Measurements from ENCODE around the gene THADA. TPM values are rescaled to one million over a fixed set of nuclear protein-coding genes. Genes with fewer than 3 reads are reported as not detected.

The THADA gene
- total RNA-seq, 2 donors from 2014 or later, result 23.7 to 69.5 TPM

GRCh38 chr2:43521568-43521967, 74.3 kb downstream of the THADA start:
- Mint-ChIP-seq H3K9me3 (no peaks in the 10 kb centered on the region), H3K4me1 (ENCODE audit: low read depth in 2 of 2) (peaks cover 11 to 16% of the 10 kb centered on the region in 2 donors), H3K27me3 (no peaks in the 10 kb centered on the region), H3K4me3 (no peak overlapping the region), H3K27ac (no peak overlapping the region), H3K36me3 (peaks cover 18% of the 10 kb centered on the region)
- ATAC-seq (no peak), DNase-seq (ENCODE audit: low spot score) (no peak)

GRCh38 chr2:43520919-43521318, 74.9 kb downstream of the THADA start:
- no peak for DNase-seq (ENCODE audit: low spot score)
- peaks cover 12% of the 10 kb centered on the region for H3K36me3 Mint-ChIP-seq
- ATAC-seq, result no peak
- H3K4me3 Mint-ChIP-seq, result no peak overlapping the region
- no peaks in the 10 kb centered on the region for H3K27me3 Mint-ChIP-seq
- peaks cover 13 to 17% of the 10 kb centered on the region in 2 donors for H3K4me1 Mint-ChIP-seq (ENCODE audit: low read depth in 2 of 2)
- H3K27ac Mint-ChIP-seq, result no peak overlapping the region
- H3K9me3 Mint-ChIP-seq, result no peaks in the 10 kb centered on the region

- peaks cover 15% of the 10 kb centered on the region in 2 donors for H3K4me1 Mint-ChIP-seq (ENCODE audit: low read depth in 2 of 2)
- H3K4me3 Mint-ChIP-seq, result no peak overlapping the region
- ATAC-seq (no peak), DNase-seq (ENCODE audit: low spot score) (no peak)
- no peaks in the 10 kb centered on the region for H3K9me3 Mint-ChIP-seq
- no peaks in the 10 kb centered on the region for H3K27me3 Mint-ChIP-seq
- no peaks in the 10 kb centered on the region for H3K36me3 Mint-ChIP-seq
- H3K27ac Mint-ChIP-seq, result no peak overlapping the region
These were observed 76.1 kb downstream of the THADA start for GRCh38 chr2:43519643-43520221.

- Mint-ChIP-seq H3K4me3 (no peak overlapping the region), H3K27me3 (no peaks in the 10 kb centered on the region), H3K36me3 (no peaks in the 10 kb centered on the region), H3K27ac (no peak overlapping the region), H3K4me1 (ENCODE audit: low read depth in 2 of 2) (peaks cover 14 to 15% of the 10 kb centered on the region in 2 donors), H3K9me3 (no peaks in the 10 kb centered on the region)
- DNase-seq (ENCODE audit: low spot score) (no peak), ATAC-seq (no peak)
These were observed 77.1 kb downstream of the THADA start for GRCh38 chr2:43518718-43519117.

GRCh38 chr2:43518181-43518580, 77.7 kb downstream of the THADA start:
- Mint-ChIP-seq H3K27ac (peak overlapping the region in 1 of 2 donors; percentile 47), H3K4me1 (ENCODE audit: low read depth in 2 of 2) (peaks cover 14 to 15% of the 10 kb centered on the region in 2 donors), H3K9me3 (no peaks in the 10 kb centered on the region), H3K4me3 (no peak overlapping the region), H3K27me3 (no peaks in the 10 kb centered on the region), H3K36me3 (no peaks in the 10 kb centered on the region)
- ATAC-seq (no peak), DNase-seq (ENCODE audit: low spot score) (no peak)

GRCh38 chr2:43515807-43516497, 79.9 kb downstream of the THADA start:
- no peaks in the 10 kb centered on the region for H3K9me3 Mint-ChIP-seq
- H3K4me3 Mint-ChIP-seq, result no peak overlapping the region
- H3K27me3 Mint-ChIP-seq, result no peaks in the 10 kb centered on the region
- DNase-seq (ENCODE audit: low spot score) (no peak), ATAC-seq (peak in 1 of 2 donors; percentile 41)
- H3K27ac Mint-ChIP-seq, result peak overlapping the region in 1 of 2 donors; percentile 0
- peaks cover 9 to 18% of the 10 kb centered on the region in 2 donors for H3K4me1 Mint-ChIP-seq (ENCODE audit: low read depth in 2 of 2)
- H3K36me3 Mint-ChIP-seq, result no peaks in the 10 kb centered on the region

GRCh38 chr2:43515248-43515647, 80.6 kb downstream of the THADA start:
- DNase-seq (ENCODE audit: low spot score) (no peak), ATAC-seq (no peak)
- Mint-ChIP-seq H3K27me3 (no peaks in the 10 kb centered on the region), H3K27ac (no peak overlapping the region), H3K4me1 (ENCODE audit: low read depth in 2 of 2) (peaks cover 9 to 18% of the 10 kb centered on the region in 2 donors), H3K9me3 (no peaks in the 10 kb centered on the region), H3K36me3 (no peaks in the 10 kb centered on the region), H3K4me3 (no peak overlapping the region)

- DNase-seq (ENCODE audit: low spot score), result no peak
- no peak for ATAC-seq
- Mint-ChIP-seq H3K4me1 (ENCODE audit: low read depth in 2 of 2) (peaks cover 15% of the 10 kb centered on the region in 2 donors), H3K4me3 (no peak overlapping the region), H3K27ac (no peak overlapping the region), H3K36me3 (no peaks in the 10 kb centered on the region), H3K27me3 (no peaks in the 10 kb centered on the region), H3K9me3 (no peaks in the 10 kb centered on the region)
These were observed 82.0 kb downstream of the THADA start for GRCh38 chr2:43513796-43514195.

- DNase-seq (ENCODE audit: low spot score) (no peak), ATAC-seq (no peak)
- Mint-ChIP-seq H3K27me3 (no peaks in the 10 kb centered on the region), H3K4me1 (ENCODE audit: low read depth in 2 of 2) (peaks cover 15 to 18% of the 10 kb centered on the region in 2 donors), H3K9me3 (no peaks in the 10 kb centered on the region), H3K27ac (no peak overlapping the region), H3K4me3 (no peak overlapping the region), H3K36me3 (no peaks in the 10 kb centered on the region)
These were observed 82.6 kb downstream of the THADA start for GRCh38 chr2:43513216-43513615.

- no peaks in the 10 kb centered on the region for H3K27me3 Mint-ChIP-seq
- H3K27ac Mint-ChIP-seq, result no peak overlapping the region
- no peak for DNase-seq (ENCODE audit: low spot score)
- no peak for ATAC-seq
- peaks cover 4% of the 10 kb centered on the region for H3K36me3 Mint-ChIP-seq
- no peak overlapping the region for H3K4me3 Mint-ChIP-seq
- peaks cover 17 to 20% of the 10 kb centered on the region in 2 donors for H3K4me1 Mint-ChIP-seq (ENCODE audit: low read depth in 2 of 2)
- no peaks in the 10 kb centered on the region for H3K9me3 Mint-ChIP-seq
These were observed 84.6 kb downstream of the THADA start for GRCh38 chr2:43511199-43511598.

GRCh38 chr2:43509886-43510285, 86.0 kb downstream of the THADA start:
- no peak for ATAC-seq
- no peak for DNase-seq (ENCODE audit: low spot score)
- H3K4me1 Mint-ChIP-seq (ENCODE audit: low read depth in 2 of 2), result peaks cover 14% of the 10 kb centered on the region in 2 donors
- H3K27me3 Mint-ChIP-seq, result no peaks in the 10 kb centered on the region
- H3K4me3 Mint-ChIP-seq, result no peak overlapping the region
- peak overlapping the region in 1 of 2 donors; percentile 4 for H3K27ac Mint-ChIP-seq
- H3K9me3 Mint-ChIP-seq, result no peaks in the 10 kb centered on the region
- H3K36me3 Mint-ChIP-seq, result peaks cover 4% of the 10 kb centered on the region

GRCh38 chr2:43508209-43508608, 87.6 kb downstream of the THADA start:
- Mint-ChIP-seq H3K27ac (peak overlapping the region in 1 of 2 donors; percentile 63), H3K9me3 (no peaks in the 10 kb centered on the region), H3K27me3 (no peaks in the 10 kb centered on the region), H3K4me3 (no peak overlapping the region), H3K4me1 (ENCODE audit: low read depth in 2 of 2) (peaks cover 14% of the 10 kb centered on the region in 2 donors), H3K36me3 (peaks cover 6% of the 10 kb centered on the region)
- DNase-seq (ENCODE audit: low spot score), result no peak
- ATAC-seq, result no peak

GRCh38 chr2:43507137-43507536, 88.7 kb downstream of the THADA start:
- H3K9me3 Mint-ChIP-seq, result no peaks in the 10 kb centered on the region
- peaks cover 14% of the 10 kb centered on the region in 2 donors for H3K4me1 Mint-ChIP-seq (ENCODE audit: low read depth in 2 of 2)
- no peak for DNase-seq (ENCODE audit: low spot score)
- H3K27ac Mint-ChIP-seq, result no peak overlapping the region
- H3K27me3 Mint-ChIP-seq, result no peaks in the 10 kb centered on the region
- H3K36me3 Mint-ChIP-seq, result peaks cover 9% of the 10 kb centered on the region
- ATAC-seq, result no peak
- no peak overlapping the region for H3K4me3 Mint-ChIP-seq

GRCh38 chr2:43495727-43496126, 100.1 kb downstream of the THADA start:
- H3K4me1 Mint-ChIP-seq (ENCODE audit: low read depth in 2 of 2), result no peaks in the 10 kb centered on the region
- DNase-seq (ENCODE audit: low spot score), result no peak

More at GRCh38 chr2:43495727-43496126, 100.1 kb downstream of the THADA start:
- no peak overlapping the region for H3K4me3 Mint-ChIP-seq
- H3K36me3 Mint-ChIP-seq, result peaks cover 23% of the 10 kb centered on the region
- no peaks in the 10 kb centered on the region for H3K9me3 Mint-ChIP-seq
- H3K27ac Mint-ChIP-seq, result no peak overlapping the region
- no peak for ATAC-seq
- no peaks in the 10 kb centered on the region for H3K27me3 Mint-ChIP-seq
